GM15510 (cell line): ENCODE data around the gene VSIR.

Source experiments
- POLR2A ChIP-seq: IDR thresholded peaks from 3 replicates; pipeline ENCODE4 v1.6.1; 2011; ENCODE audit warnings: borderline replicate concordance; ENCODE audit not compliant: insufficient read length; ENCODE audit errors: extremely low read depth

The VSIR gene

DNA sequence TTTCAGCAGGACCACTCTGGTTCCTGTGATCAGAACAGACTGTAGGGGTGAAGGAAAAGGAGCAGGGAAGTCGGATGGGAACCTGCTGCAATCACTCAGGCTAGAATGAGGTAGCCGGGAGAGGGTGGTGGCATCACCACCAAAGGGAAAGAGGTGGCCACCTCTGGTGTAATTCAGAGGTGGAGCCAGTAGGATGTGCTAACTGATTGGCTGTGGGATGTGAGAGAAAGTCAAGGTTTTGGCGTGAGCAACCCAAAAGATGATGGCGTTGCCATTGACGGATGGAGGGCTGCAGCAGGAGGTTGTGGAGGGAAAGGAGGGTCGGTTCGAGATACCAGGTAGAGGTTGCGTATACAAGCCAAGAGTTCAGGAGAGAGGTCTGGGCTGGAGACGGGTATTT lies 7.4 kb upstream of the VSIR start:
- no peak for TF ChIP-seq POLR2A

DNA sequence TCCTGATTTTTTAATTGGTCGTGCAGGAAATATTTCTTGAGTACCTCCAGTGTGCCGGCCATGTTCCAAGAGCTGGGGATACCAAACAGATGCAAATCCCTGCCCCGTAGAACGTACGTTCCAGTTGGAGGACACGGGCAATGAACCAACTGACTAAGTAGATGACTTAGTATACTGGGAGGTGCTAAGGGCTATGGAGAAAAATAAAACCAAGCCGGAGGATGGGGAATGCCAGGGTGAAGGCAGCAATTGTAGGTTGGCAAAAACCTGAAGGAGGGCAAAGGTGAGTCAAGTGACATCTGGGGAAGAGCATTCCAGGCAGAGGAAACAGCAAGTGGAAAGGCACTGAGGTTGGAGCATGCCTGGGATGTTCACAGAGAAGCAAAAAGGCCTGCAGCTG lies 6.8 kb upstream of the VSIR start:
- no peak for TF ChIP-seq POLR2A

DNA sequence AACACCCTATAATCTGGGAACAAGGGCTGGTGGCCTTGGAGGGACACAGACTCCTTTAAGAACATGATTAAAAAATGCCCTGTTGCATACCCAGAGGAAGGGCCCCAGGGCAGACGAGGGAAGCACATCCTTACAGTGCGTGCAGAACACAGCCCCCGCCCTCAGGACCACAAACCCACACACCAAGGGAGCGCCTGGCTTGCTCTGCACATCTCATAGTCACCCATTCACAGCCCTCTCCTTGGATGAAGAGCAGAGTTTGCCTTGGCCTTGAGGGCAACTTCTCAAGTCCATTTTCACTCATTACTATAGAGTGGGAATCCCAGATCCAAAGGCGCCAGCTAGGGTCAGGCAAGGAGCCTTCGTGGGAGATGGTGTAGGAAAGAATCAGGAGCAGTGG lies 6.3 kb upstream of the VSIR start:
- no peak for TF ChIP-seq POLR2A

DNA sequence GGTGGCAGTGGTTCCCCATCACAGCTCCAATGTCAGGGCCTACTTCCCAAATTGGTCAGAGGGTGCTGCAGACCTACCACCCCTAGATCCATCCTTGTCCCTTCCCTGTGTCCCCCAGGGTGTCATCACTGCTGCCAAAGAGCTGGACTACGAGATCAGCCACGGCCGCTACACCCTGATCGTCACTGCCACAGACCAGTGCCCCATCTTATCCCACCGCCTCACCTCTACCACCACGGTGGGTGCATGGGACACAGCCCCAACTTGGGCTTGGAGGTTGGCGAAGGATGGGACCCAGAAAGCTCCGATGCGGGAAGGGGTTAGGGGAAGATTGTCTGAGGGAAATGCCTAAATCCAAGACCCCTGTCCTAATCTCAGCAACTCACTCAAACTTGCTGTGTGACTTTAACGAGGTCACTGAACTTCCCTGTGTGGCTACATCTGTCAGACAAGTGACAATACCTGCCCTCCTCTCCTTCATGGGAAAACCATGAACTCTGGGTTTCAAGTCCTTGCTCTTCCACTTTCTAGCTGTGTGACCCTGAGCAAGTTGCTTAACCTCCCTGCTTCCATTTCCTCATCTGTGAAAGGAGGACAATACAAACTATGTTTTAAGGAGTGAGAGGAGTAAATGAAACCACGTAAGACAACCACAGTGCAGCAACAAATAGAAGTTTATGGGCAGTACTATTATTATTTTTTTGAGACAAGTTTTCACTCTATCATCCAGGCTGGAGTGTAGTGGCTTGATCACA lies 4.9 kb upstream of the VSIR start:
- no peak for TF ChIP-seq POLR2A

GRCh38 chr10:71777213-71777985 lies 4.1 kb upstream of the VSIR start:
- TF ChIP-seq POLR2A = no peak

DNA sequence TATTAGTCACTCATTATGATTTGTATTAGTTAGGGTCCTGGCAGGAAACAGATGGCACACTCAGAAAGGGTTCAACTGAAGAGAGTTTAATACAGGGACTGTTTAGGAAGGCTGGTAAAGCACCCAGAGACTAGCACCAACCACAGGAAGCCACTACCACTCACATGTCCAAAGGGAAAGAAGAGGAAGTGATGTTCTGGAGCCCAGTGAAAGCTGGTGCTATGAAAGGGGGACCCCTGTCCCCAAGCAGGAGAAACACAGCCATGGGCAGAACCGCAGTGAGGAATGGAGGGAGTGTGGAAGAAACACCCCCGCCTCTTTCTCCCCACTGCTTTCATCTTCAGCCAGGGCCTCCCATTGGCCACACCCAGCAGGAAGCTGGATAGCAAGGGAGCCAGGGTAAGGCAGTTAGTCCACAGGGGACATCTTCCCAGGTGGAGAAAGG lies 3.2 kb upstream of the VSIR start:
- TF ChIP-seq POLR2A = no peak

DNA sequence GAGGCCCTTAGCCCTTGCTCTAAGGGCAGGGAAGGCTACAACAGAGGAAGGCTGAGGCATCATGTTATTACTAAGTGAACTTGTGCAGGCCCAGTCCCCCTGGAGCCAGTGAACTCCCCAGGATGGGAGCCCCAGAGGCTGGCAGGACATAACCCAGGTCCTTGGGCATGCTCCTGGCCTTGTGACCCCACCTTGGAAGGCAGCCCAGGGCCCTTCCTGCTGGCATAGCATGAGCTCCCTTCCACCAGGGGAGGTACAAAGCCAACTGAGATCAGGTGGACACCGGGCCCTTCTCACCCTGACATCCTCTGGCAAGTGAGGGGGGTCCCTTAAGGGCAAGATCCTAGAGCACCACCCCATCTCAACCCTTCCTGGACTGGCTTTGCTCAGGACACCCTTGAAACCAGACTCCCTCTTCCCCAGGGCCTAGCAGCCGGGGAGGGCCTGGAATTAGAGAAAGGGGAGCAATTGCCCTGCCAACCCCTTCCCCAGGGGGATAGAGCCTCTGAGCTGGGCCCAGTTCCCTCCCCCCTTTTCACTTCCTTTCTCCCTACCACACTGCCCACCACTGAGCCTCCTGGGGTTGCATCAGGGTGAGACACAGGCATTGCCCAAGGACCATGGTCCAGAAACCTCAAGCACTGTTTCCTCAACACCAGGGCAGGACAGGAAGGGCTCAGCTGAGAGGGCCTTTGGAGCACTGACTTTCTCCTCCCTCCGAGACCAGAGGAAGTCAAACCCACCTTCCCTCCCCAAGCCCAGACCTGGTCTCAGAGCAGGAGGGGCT lies 1.8 kb upstream of the VSIR start:
- TF ChIP-seq POLR2A = no peak

GRCh38 chr10:71772832-71773220 lies 494 bp downstream of the VSIR start:
- no peak for TF ChIP-seq POLR2A

GRCh38 chr10:71771821-71772617 lies 1.3 kb downstream of the VSIR start:
- no peak for TF ChIP-seq POLR2A

GRCh38 chr10:71771204-71771603 lies 2.1 kb downstream of the VSIR start:
- TF ChIP-seq POLR2A = no peak

GRCh38 chr10:71770789-71771188 lies 2.5 kb downstream of the VSIR start:
- TF ChIP-seq POLR2A = no peak

GRCh38 chr10:71770255-71770654 lies 3.1 kb downstream of the VSIR start:
- TF ChIP-seq POLR2A = no peak

GRCh38 chr10:71769279-71769823 lies 4.0 kb downstream of the VSIR start:
- TF ChIP-seq POLR2A = no peak

- no peak for TF ChIP-seq POLR2A
Measured at GRCh38 chr10:71767420-71768035, 5.8 kb downstream of the VSIR start.
